B cell (primary cell): Measurements from ENCODE around the gene SELENOF. TPM values are rescaled to one million over a fixed set of nuclear protein-coding genes. Genes with fewer than 3 reads are reported as not detected.

Experiments
- ATAC-seq: fragments of 200-7000 bp; cut with Tn5 transposase; one replicate; pipeline ENCODE4 v1.10.0; 2021; ENCODE audit warnings: low read depth, mild to moderate bottlenecking, moderate number of reproducible peaks, moderate library complexity
- CTCF ChIA-PET: fragments of 350-600 bp; sonication (Branson Sonifier 250); formaldehyde crosslinking; loops from one replicate; lab custom pipeline; 2021; ENCODE audit warnings: antibody characterized with exemption, inconsistent platforms; lab: Charles Lee
- POLR2A ChIA-PET: fragments of 350-600 bp; sonication (Branson Sonifier 250); formaldehyde crosslinking; loops from one replicate; lab custom pipeline; 2021; ENCODE audit warnings: antibody characterized with exemption; lab: Charles Lee
- DNase-seq: peaks from one replicate; pipeline ENCODE4 v3.0.0; 2013
- H2AFZ ChIP-seq: 2 replicates; pipeline ENCODE4 v1.6.1; 2012; ENCODE audit warnings: mild to moderate bottlenecking, low read depth, low read length; ENCODE audit not compliant: insufficient read depth, poor library complexity, severe bottlenecking
- H3K27ac ChIP-seq, 2 donors: 1 replicate in 1 of 2; 2 replicates in 1 of 2; pipeline ENCODE4 v1.5.1; 2012 to 2013; ENCODE audit warnings: low read length in 2 of 2, mild to moderate bottlenecking in 2 of 2, moderate library complexity in 1 of 2
- H3K27me3 ChIP-seq, 4 experiments: fragments of 200-600 bp in 1 of 4; sonication (generic) in 1 of 4; replicated peaks in 1 of 4; 1 replicate in 2 of 4; 2 replicates in 2 of 4; pipeline versions ENCODE4 v1.6.1 to v1.7.0; 2013 to 2016; ENCODE audit warnings: low read length in 3 of 4, mild to moderate bottlenecking in 2 of 4, mixed read lengths in 1 of 4, moderate library complexity in 1 of 4; ENCODE audit not compliant: insufficient read depth in 4 of 4, control insufficient read depth in 3 of 4; ENCODE audit errors: control extremely low read depth in 1 of 4
- H3K36me3 ChIP-seq, 2 experiments: replicated peaks in 1 of 2; 1 replicate in 1 of 2; 2 replicates in 1 of 2; pipeline versions ENCODE4 v1.6.1 to v1.7.1; 2013; ENCODE audit warnings: low read length in 1 of 2; ENCODE audit not compliant: insufficient read depth in 2 of 2, control insufficient read depth in 1 of 2; ENCODE audit errors: control extremely low read depth in 1 of 2, extremely low read depth in 1 of 2
- H3K4me1 ChIP-seq, 2 donors: fragments of 200-600 bp in 1 of 2; sonication (generic) in 1 of 2; 1 replicate in 1 of 2; 2 replicates in 1 of 2; pipeline versions ENCODE4 v1.5.1 to v1.6.1; 2013 to 2017; ENCODE audit warnings: low read length in 2 of 2; ENCODE audit not compliant: control insufficient read depth in 2 of 2, insufficient read depth in 2 of 2
- H3K4me2 ChIP-seq: replicated peaks from 2 replicates; pipeline ENCODE3; 2012; ENCODE audit warnings: mild to moderate bottlenecking, low read depth, low read length; ENCODE audit not compliant: poor library complexity, severe bottlenecking
- H3K4me3 ChIP-seq, 5 experiments: fragments of 200-600 bp in 1 of 5; sonication (generic) in 1 of 5; 1 replicate in 3 of 5; 2 replicates in 2 of 5; pipeline versions ENCODE4 v1.5.1 to v1.7.0; 2011 to 2016; ENCODE audit warnings: low read length in 4 of 5, mild to moderate bottlenecking in 4 of 5, low read depth in 2 of 5, control low read depth in 1 of 5, moderate library complexity in 1 of 5; ENCODE audit not compliant: insufficient read depth in 1 of 5; ENCODE audit errors: control extremely low read depth in 1 of 5, extremely low read depth in 1 of 5
- H3K79me2 ChIP-seq: fragments of 200-600 bp; sonication (generic); one replicate; pipeline ENCODE4 v1.6.0; 2016; ENCODE audit warnings: low read length; ENCODE audit not compliant: control insufficient read depth, insufficient read depth
- H3K9ac ChIP-seq: fragments of 200-600 bp; sonication (generic); 2 replicates; pipeline ENCODE4 v1.6.1; 2017; ENCODE audit warnings: mild to moderate bottlenecking, low read length, moderate library complexity
- H3K9me3 ChIP-seq, 3 donors: one replicate each; pipeline versions ENCODE4 v1.6.1 to v1.7.1; 2013; ENCODE audit warnings: low read length in 2 of 3; ENCODE audit not compliant: control insufficient read depth in 2 of 3, insufficient read depth in 1 of 3; ENCODE audit errors: control extremely low read depth in 1 of 3
- H4K20me1 ChIP-seq: 2 replicates; pipeline ENCODE4 v1.6.0; 2012; ENCODE audit warnings: mild to moderate bottlenecking, low read length; ENCODE audit not compliant: insufficient read depth, control insufficient read depth, poor library complexity, severe bottlenecking
- H3K27ac Mint-ChIP-seq: one replicate; pipeline ENCODE4 v1.8.0; 2021; ENCODE audit warnings: mixed read lengths
- H3K27me3 Mint-ChIP-seq: one replicate; pipeline ENCODE4 v1.8.0; 2021; ENCODE audit warnings: mixed read lengths
- H3K4me1 Mint-ChIP-seq: one replicate; pipeline ENCODE4 v1.8.0; 2021; ENCODE audit warnings: mixed read lengths
- H3K4me3 Mint-ChIP-seq: one replicate; pipeline ENCODE4 v1.8.0; 2021; ENCODE audit warnings: mixed read lengths
- H3K9me3 Mint-ChIP-seq: one replicate; pipeline ENCODE4 v1.8.0; 2022; ENCODE audit warnings: mixed read lengths; ENCODE audit not compliant: insufficient read depth
- EZH2 ChIP-seq: IDR thresholded peaks from 2 replicates; pipeline ENCODE4 v1.6.1; 2012; ENCODE audit warnings: borderline replicate concordance, low read depth, mild to moderate bottlenecking, moderate library complexity, low read length; ENCODE audit not compliant: insufficient read depth, poor library complexity, severe bottlenecking
- intact Hi-C: fragments of 100-400 bp; cut with micrococcal nuclease; formaldehyde crosslinking; loops from one replicate; pipeline ENCODE4 v1.10.0; 2022
- polyA plus RNA-seq: library from polyadenylated mRNA; depleted of rRNA; stranded (reverse); fragments of >200 nt; gene quantifications from 2 replicates; pipeline ENCODE4 v1.2.3, GENCODE V29; 2012
- total RNA-seq, 2 donors: library from RNA; stranded (reverse); fragments of 120-200 nt in 1 of 2; gene quantifications; 1 replicate in 1 of 2; 2 replicates in 1 of 2; pipeline versions ENCODE4 v1.2.3 to v1.2.4, GENCODE V29; 2013 to 2022
- TF ChIP-seq, protein P1 (sequence below): fragments of 200-600 bp; IDR thresholded peaks from one replicate; pipeline ENCODE4 v1.8.0; 2022; ENCODE audit warnings: antibody characterized with exemption, mild to moderate bottlenecking

SELENOF gene
- total and polyA plus RNA-seq, 2 donors (not counting 1 experiment from before 2014, with no cell fraction given) = 113 to 185 TPM

GRCh38 chr1:86957221-86957620 lies 43.3 kb upstream of the SELENOF start:
- Mint-ChIP-seq H3K4me1 (peaks cover 20% of the 10 kb centered on the region), H3K27me3 (no peaks in the 10 kb centered on the region), H3K4me3 (no peak overlapping the region), H3K27ac (no peak overlapping the region), H3K9me3 (no peaks in the 10 kb centered on the region)
- Histone ChIP-seq H3K79me2 (peaks cover 20% of the 10 kb centered on the region), H3K4me3 (no peak overlapping the region), H3K27ac (no peak overlapping the region), H3K9me3 (no peaks in the 10 kb centered on the region), H2AFZ (no peak overlapping the region), H3K27me3 (no peaks in the 10 kb centered on the region), H3K36me3 (no peaks in the 10 kb centered on the region), H4K20me1 (no peaks in the 10 kb centered on the region), H3K4me2 (no peak overlapping the region), H3K4me1 (peaks cover 5 to 6% of the 10 kb centered on the region in 2 donors), H3K9ac (no peak overlapping the region)
- ChIA-PET CTCF (interaction anchor here (0.7 kb wide), 1 partner anchor 15 kb away, joined by 5 read pairs; no protein-coding TSS in a partner anchor), POLR2A (no interaction called here)
- no peak for TF ChIP-seq EZH2
- TF ChIP-seq, protein P1, sequence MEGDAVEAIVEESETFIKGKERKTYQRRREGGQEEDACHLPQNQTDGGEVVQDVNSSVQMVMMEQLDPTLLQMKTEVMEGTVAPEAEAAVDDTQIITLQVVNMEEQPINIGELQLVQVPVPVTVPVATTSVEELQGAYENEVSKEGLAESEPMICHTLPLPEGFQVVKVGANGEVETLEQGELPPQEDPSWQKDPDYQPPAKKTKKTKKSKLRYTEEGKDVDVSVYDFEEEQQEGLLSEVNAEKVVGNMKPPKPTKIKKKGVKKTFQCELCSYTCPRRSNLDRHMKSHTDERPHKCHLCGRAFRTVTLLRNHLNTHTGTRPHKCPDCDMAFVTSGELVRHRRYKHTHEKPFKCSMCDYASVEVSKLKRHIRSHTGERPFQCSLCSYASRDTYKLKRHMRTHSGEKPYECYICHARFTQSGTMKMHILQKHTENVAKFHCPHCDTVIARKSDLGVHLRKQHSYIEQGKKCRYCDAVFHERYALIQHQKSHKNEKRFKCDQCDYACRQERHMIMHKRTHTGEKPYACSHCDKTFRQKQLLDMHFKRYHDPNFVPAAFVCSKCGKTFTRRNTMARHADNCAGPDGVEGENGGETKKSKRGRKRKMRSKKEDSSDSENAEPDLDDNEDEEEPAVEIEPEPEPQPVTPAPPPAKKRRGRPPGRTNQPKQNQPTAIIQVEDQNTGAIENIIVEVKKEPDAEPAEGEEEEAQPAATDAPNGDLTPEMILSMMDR = no peak
- intact Hi-C loops = no loop called here
- DNase-seq (no peak), ATAC-seq (no peak)

DNA sequence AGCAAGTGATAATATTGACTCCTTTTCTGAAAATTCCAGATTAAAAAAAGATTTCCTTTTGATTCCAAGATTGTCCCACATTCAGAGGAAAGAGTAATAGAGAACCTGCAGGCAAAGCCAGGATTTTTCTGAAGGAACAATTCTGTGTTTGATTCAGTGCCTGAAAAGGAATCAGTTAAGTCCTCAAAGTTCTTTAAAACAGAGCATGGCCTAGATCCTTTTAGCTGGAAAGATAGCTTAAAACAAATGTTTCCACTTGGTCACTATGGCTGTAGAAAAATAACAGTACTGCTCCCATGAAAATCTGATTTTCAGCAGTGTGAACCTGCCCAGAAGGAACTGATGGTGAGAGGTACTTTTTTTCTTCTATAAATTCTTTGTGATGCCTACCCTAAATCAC lies 42.3 kb upstream of the SELENOF start:
- ChIA-PET POLR2A (no interaction called here), CTCF (interaction anchor here (1.0 kb wide), 2 partner anchors 9 to 123 kb away, joined by 3 to 6 read pairs; no protein-coding TSS in a partner anchor)
- Histone ChIP-seq H3K36me3 (no peaks in the 10 kb centered on the region), H3K9me3 (no peaks in the 10 kb centered on the region), H3K27ac (no peak overlapping the region), H3K27me3 (no peaks in the 10 kb centered on the region), H2AFZ (no peak overlapping the region), H3K4me2 (no peak overlapping the region), H3K4me3 (no peak overlapping the region), H4K20me1 (no peaks in the 10 kb centered on the region), H3K9ac (no peak overlapping the region), H3K4me1 (peaks cover 5 to 6% of the 10 kb centered on the region in 2 donors), H3K79me2 (peaks cover 27% of the 10 kb centered on the region)
- Mint-ChIP-seq H3K4me3 (no peak overlapping the region), H3K9me3 (no peaks in the 10 kb centered on the region), H3K4me1 (peaks cover 26% of the 10 kb centered on the region), H3K27me3 (no peaks in the 10 kb centered on the region), H3K27ac (no peak overlapping the region)
- no peak for TF ChIP-seq EZH2
- TF ChIP-seq, protein P1 = no peak
- no peak for DNase-seq
- no peak for ATAC-seq
- intact Hi-C loops = no loop called here
